Anterior cingulate cortex (tissue), 58 donors: ENCODE results near the gene RPH3AL.
"Not testable (repeated sequence)": the region's sequence is repeated elsewhere in the genome, so short reads cannot be mapped to it uniquely, and the experiment has no call there.

Experiments used
- DNase-seq, 58 donors: peaks; one replicate each; lab custom pipeline; 2025; lab: John Stamatoyannopoulos, UW

Gene RPH3AL

GRCh38 chr17:231191-231965 lies 121.2 kb downstream of the RPH3AL start:
- DNase-seq = no peak

GRCh38 chr17:230395-230770 lies 122.2 kb downstream of the RPH3AL start:
- DNase-seq = no peak

DNA sequence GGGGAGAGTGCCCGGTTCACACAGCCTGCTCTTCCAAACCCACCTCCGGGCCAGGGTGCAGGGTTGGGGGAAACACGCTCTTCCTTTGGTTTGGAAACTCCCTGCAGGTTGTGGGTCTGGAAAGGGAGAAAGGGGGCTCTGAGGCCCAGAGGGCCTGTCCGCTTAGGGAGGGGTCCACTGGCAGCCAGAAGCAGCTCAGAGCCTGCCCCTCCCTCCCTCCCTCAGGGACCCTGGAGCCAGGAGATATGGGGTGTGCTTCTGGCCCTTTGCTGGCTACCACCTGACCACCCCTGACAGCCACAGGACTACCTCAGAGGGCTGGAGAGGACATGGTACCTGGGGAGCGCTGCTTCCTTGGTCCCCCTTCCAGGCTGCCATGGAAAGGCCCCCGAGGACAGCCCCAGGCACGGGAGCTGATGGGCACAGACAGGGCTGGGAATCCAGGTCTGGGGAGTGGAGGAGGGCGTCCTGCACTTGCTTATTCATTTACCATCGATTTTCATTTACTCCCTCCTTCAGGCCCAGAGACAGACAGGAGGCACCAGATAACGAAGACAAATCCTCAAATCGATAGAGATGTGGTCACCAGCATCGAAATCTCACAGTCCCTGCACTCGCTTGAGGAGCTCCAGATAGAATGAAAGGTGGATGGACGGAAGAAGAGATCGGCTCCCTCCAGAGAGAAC lies 122.8 kb downstream of the RPH3AL start:
- DNase-seq = no peak

DNA sequence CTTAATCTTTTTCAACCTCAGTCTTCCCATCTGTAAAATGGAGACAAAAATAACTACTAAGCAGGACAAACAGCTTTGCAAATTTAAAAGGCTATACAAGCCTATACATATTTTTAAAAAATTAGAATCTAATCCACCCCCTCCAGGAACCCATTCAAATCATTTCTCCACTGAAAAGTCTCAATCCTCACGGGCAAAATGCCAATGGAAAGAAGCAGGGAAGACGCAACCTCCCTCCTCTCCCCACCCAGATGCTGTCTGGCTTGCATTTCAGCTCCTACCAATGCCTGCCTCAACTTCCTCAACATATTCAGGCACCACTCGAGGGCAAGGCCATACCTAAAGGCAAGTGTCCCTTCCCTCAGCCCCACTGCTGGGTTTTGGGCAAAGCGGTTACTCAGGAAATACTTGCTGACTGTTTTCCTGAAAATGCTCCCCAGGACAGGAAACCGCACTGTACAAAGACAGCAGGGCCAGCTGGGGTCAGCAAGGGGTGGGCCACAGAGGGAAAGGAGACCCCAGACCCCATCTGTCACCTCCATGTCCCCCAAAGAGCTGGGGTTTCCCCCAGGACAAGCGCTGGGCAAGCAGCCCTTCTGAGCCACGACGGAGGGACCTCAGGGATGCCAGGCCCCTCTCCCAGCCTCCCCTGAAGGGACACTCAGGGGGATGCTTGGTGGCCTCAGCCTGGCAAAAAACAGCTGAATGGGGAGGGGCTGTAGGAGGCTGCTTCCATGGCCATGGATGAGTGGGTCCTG lies 123.5 kb downstream of the RPH3AL start:
- DNase-seq = no peak

DNA sequence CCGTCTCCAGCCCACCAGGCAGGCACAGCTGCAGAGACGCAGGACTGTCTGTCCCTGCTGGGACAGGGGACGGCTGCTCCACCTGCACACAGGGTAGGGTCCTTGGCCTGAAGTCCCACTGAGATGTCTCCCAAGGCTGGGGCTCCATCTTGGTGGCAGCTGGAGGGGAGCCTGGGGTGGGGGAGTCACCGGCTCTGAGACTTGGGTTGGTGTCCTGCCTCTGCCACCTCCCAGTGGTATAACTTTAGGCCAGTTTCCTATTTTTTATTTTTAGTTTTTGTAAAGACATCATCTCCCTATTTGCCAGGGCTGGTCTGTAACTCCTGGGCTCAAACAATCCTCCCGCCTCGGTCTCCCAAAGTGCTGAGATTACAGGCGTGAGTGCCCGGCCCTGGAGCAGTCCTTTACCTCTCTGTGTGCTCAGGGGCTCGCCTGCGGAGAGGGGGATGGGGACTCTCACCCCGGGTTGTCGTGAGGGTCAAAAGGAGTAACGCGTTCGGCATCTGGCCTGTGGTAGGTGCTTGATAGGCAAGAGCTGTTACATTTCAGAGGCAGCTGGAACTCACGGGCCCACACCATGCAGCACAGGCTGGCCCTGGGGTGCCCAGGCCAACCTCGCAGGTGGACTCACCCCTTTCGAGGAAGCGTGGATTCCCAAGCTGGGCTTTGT lies 124.5 kb downstream of the RPH3AL start:
- peak in 3 of 58 donors; percentile 13 to 41 (median 36) for DNase-seq

- DNase-seq = peak in 50 of 58 donors; percentile 8 to 87 (median 51)
Measured at GRCh38 chr17:227078-227945, 125.3 kb downstream of the RPH3AL start.

DNA sequence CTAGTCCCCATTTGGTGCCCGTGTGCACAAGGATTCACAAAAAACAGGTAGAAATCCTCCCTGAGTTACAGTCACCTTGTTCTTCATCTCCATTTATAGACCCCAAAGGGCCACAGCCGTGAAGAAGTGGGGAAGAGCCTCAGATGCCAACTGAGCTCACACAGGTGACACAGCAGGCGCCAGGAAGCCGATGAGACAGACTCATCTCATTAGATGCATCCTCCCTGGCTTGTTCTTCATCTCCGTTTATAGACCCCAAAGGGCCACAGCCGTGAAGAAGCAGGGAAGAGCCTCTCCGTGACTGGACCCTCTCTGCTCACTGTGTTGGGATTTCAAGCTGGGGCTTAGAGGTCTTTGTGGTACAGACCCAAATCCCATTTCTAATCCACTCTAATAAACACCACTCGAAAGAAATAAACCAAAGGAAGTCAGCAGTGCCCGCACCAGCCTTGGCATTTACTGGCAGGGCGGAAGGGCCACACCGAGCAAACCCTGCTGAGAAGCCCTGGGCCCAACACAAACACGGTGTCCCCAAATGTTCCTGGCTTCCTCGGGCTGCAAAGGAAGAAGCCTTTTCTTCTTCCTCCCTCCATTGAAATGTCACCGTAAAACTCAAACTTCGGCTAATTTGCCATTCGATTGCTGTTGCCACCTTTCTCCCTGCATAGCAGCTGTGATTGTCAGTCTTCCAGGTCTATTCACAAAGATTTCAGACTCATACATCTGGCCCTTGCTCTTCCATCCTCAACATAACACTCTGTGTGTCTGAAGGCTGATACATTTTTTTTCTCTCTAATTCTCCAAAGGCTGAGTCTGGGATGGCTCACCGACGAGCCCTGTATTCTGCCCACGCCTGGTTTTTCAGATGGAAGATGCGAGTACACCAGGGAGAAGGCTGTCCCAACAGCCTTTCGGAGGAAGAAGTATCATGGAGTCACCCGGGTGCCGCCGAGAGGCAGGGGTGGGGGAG lies 126.2 kb downstream of the RPH3AL start:
- peak in 13 of 58 donors; percentile 44 to 82 (median 64) for DNase-seq

DNA sequence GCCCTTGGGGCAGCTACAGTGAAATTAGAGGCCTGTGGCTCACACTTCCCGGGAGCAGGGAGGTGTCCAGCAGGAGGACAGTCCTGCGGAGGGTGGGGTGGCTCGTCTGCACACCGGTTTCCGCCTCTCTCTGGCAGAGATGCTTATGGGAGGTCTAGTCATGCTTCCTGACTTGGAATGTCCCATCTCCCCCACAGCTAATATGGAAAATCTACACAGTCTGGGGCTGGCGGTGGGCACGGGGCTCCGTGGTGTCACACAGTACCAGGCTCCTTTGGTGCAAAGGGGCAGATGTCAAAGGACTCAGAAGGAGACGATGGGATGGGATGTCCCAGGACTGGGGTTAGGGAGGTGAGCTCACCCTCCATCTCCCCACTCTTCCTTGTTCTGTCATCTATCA lies 127.1 kb downstream of the RPH3AL start:
- DNase-seq = no peak

DNA sequence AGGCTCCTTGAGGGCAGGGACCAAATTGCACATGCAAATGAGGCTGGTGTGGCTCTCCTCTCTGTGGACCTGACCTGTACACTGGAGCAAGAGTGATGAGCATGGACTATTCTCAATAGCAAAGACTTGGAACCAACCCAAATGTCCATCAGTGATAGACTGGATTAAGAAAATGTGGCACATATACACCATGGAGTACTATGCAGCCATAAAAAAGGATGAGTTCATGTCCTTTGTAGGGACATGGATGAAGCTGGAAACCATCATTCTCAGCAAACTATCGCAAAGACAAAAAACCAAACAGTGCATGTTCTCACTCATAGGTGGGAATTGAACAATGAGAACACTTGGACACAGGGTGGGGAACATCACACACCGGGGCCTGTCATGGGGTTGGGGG lies 128.0 kb downstream of the RPH3AL start:
- DNase-seq = not testable (repeated sequence)

DNA sequence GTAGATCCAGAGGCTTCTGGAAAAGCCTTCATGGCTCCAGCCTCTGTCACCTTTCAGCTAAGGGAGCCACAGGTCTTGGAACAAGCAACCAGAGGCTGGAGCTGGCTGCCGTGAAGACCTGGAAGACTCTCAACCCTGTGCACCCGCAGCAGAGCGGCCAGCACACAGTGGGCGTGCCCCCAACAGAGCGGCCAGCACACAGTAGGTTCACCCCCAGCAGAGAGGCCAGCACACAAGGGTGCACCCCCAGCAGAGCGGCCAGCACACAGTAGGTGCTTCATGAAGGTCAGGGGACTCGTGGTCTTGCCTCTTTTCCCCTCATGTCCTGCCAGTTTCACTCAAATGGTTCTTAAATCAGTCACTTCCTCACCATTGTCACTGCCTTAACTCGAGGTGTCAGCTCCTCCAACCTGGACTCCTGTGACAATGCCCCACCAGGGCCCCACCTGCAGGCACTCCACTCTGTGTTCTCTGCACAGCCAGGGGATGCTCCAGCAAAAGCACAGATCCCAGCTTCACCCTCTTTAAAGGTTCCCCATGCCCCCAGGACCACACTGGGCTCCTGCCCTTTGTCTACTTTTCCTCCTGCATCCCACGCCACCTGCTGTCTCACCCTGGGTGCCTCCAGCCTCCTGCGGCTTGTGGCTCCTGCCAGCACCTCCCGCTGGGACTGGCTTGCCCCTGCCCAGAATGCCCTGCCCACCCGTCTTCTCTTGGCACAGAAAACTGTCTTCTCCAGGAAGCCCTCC lies 128.7 kb downstream of the RPH3AL start:
- DNase-seq = no peak

DNA sequence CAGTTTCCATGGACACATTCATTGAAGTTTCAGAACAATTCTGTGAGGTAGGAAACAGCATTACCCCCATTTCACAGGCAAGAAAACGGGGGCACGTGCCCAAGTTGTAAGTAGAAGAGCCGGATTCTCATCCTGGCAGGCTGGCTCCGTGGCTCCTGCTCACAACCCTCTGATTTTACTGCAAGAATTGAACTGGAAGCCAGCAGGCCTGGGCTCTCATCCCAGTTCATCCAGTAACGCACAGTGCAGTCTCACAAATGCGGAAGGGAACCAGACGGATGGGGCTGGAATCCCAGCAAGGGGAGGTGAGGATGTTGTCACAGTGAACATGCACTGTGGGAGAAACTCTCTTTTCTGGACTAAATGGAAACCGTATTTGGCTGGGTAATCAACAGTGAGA lies 130.4 kb downstream of the RPH3AL start:
- peak in 25 of 58 donors; percentile 6 to 70 (median 26) for DNase-seq

- no peak for DNase-seq
Measured at GRCh38 chr17:219696-220095, 132.9 kb downstream of the RPH3AL start.

DNA sequence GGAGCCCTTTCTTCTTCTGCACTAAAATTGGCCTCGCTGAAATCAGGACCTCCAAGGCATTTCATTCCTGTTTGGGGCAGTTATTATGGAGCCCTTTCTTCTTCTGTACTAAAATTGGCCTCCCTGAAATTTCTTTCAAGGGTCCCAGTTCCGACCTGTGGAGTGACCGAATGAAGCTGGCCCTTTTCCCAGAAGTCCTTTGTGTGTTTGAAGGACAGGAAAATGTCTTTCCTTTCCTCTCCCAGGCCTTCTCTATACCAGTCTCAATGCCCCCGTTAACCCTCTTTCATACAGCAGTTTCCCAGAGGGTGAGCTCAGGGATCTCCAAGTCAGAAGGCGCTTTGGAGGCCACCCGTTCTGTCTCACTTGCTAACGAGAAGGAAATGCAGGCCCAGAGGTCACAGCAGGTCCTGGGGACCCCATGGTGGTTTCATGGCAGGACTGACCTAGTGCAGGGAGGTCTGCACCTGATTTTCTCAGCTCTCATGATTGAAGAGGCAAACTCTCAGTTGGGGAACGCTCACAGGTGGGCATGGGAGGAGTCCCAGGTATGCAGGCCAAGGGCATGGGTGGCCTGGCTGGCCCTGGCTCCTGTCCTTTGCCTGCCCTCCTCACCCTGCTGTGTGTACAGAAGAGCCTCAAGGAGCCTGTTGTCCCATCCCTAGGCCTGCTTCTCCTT lies 134.0 kb downstream of the RPH3AL start:
- DNase-seq = no peak

DNA sequence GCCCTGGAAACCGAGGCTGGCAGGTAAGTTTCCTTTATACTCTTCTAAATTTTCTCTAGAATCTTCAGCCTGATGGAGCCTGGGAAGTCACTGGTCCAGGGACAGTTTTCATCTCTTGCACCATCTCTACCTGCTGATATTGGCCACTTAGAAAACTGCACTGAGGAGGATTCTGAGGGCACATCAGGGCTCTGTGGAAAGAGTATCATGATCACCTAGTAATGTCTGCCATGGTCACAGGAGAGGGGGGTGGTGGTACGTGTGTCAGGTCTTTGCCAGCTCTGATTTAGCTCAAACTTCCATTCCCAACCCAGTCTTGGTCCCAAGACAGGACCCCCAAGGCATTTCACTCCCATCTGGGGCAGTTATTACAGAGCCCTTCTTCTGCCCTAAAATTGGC lies 136.0 kb downstream of the RPH3AL start:
- no peak for DNase-seq

DNA sequence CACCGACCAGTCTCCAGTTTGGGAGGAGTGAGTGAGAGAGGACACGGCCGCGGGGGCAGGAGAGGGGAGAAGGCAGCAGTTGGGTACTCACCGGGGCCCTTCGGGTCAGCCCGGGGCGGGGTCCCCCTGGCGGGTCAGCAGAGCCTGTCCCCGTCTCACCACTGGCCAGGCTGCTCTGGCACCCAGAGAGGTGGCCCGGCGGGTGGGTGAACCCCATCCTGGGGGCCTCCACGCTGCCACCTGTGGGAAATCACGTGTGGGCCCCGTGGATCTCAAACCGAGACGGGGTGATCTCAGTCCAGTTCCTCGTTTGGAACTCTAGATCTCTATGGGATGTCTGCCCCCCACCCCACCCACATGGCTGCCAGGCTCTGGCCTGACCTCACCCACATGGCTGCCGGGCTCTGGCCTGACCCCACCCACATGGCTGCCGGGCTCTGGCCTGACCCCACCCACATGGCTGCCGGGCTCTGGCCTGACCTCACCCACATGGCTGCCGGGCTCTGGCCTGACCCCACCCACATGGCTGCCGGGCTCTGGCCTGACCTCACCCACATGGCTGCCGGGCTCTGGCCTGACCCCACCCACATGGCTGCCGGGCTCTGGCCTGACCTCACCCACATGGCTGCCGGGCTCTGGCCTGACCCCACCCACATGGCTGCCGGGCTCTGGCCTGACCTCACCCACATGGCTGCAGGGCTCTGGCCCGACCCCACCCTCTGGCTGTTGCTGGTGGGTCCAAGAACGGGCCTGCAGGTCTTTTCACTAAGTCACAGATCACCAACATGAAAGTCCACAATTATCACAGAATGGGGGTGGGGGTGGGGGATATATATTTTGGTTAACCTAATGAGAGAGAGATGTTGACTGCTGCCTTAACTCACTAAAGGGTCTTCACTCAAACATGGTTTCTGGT lies 136.8 kb downstream of the RPH3AL start:
- DNase-seq = peak in 3 of 58 donors; percentile 13 to 36 (median 30)

- no peak for DNase-seq
Measured at GRCh38 chr17:214881-215331, 137.7 kb downstream of the RPH3AL start.
